Glomerular endothelial cell (primary cell): ENCODE results near the gene VCAN. TPM values are rescaled to one million over a fixed set of nuclear protein-coding genes. Genes with fewer than 3 reads are reported as not detected.

ENCODE experiments used
- DNase-seq: peaks from one replicate; pipeline ENCODE4 v3.0.0-alpha.2; 2011; ENCODE audit warnings: low read depth, low spot score; ENCODE audit errors: extremely low read depth
- total RNA-seq: library from RNA; depleted of rRNA; stranded (reverse); fragments of >200 nt; gene quantifications from 2 replicates; pipeline ENCODE4 v1.2.3, GENCODE V29; 2015

The VCAN gene
- total RNA-seq, 1 donor from 2014 or later, result 70.5 TPM

- DNase-seq, result no peak
Measured at GRCh38 chr5:83494087-83494620, 22.6 kb downstream of the VCAN start.

DNA sequence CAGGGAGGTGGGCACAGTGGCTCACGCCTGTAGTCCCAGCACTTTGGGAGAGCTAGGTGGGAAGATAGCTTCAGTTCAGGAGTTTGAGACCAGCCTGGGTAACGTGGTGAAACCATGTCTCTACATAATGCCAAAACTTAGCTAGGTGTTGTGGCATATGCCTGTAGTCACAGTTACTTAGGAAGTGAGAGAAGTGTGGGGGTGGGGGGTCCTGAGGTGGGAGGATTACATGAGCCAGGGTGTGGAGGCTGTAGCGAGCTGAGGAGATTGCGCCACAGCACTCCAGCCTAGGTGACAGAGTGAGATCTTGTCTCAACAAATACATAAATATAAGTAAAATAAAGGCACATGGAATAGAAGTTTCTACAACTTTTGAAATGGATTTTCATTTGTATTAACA lies 23.1 kb downstream of the VCAN start:
- DNase-seq, result no peak

- no peak for DNase-seq
Measured at GRCh38 chr5:83496626-83497025, 25.1 kb downstream of the VCAN start.

GRCh38 chr5:83498585-83498984 lies 27.0 kb downstream of the VCAN start:
- DNase-seq, result no peak

GRCh38 chr5:83503662-83504061 lies 32.1 kb downstream of the VCAN start:
- DNase-seq, result no peak

GRCh38 chr5:83507431-83507830 lies 35.9 kb downstream of the VCAN start:
- no peak for DNase-seq

GRCh38 chr5:83509540-83509939 lies 38.0 kb downstream of the VCAN start:
- DNase-seq, result peak; percentile 64

DNA sequence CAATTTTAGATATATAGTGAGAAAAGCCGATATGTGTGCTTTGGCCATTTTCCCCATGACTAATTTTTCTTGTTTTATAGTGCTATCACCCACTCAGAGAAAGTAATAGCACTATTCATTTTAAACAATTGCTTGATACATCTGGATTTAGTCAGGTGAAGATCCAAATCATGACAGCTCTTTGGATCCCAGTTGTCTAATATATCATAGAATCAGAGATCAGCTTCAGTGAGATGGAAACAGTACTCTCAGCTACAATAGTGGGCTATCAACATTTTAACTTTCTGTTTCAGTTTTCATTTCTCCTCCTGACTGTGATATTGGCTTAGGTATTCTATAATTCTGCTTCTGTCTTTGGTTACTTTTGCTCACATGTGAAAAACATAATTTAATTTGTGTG lies 38.7 kb downstream of the VCAN start:
- no peak for DNase-seq

DNA sequence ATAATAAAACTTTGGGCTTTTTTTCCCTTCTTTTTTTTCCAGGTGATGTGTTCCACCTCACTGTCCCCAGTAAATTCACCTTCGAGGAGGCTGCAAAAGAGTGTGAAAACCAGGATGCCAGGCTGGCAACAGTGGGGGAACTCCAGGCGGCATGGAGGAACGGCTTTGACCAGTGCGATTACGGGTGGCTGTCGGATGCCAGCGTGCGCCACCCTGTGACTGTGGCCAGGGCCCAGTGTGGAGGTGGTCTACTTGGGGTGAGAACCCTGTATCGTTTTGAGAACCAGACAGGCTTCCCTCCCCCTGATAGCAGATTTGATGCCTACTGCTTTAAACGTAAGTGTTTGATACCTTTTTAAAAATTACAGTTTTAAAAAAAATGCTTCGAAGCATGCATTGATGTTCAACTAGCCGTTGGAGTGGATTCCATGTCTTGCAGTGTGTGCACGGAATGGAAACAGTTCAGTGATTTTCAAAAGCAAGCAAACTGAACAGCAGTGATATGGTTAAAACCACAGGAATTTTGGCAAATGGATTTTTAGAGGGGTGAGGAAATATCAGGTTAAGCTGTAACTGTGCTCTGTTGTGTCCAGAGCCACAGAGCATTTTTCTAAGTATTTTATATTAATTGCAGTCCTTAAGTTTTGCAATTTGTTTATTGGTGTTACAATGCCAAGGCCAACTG lies 40.7 kb downstream of the VCAN start:
- no peak for DNase-seq

DNA sequence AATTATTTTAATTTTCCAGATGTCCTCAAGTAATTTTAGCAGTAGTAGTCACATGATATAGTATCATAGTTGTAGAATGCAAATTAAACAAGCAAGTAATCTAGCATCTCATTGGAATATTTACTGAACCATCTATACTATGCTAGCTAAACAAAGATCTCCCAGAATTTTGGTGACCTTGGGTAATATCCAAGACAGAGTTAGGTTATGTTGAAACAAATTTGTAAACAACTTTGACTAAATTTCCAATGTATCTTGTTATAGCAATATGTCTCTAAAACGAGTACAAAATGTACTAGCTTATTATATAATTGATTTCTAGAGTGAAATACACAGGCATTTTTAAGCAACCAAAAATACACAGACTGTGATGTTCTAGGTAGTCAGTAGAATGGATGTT lies 41.5 kb downstream of the VCAN start:
- no peak for DNase-seq

DNA sequence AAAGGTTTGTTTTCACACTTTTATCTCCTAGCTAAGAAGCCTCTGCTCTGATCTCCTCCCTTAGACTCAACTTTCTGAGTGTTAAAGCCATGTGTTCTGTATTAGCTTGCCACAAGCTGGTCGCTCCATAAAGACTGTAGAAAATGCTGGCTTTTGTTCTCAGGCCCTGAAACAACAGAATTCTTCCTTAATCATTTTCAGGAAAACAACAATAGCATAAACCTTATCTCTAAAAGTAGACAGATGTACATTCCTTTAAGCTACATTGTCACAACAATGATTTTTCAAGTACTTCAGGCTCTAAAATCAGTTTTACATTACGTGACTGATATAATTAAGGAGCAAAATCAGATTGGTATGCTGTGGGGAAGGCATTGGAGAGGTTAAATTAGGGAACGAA lies 41.9 kb downstream of the VCAN start:
- DNase-seq, result no peak

- DNase-seq, result no peak
Measured at GRCh38 chr5:83516377-83516776, 44.8 kb downstream of the VCAN start.

- no peak for DNase-seq
Measured at GRCh38 chr5:83517072-83517687, 45.6 kb downstream of the VCAN start.

DNA sequence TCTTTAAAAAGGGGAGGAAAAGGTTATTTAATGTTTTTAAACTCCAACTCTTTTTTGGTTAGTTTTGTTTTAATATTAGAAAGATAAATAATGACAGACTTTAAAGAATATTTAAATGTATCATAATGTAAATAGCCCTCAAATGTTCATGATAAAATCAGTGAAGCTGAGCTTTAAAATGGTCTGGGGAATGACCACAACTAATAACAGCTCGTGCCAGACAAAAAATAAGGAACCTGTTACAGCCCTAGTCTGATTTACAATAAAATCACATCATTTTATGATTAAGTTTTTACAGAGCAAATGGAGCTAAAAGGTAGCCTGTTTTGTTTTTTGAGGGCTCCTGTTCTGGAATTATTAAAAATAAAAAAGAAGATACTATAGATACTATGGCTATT lies 46.1 kb downstream of the VCAN start:
- DNase-seq, result no peak

DNA sequence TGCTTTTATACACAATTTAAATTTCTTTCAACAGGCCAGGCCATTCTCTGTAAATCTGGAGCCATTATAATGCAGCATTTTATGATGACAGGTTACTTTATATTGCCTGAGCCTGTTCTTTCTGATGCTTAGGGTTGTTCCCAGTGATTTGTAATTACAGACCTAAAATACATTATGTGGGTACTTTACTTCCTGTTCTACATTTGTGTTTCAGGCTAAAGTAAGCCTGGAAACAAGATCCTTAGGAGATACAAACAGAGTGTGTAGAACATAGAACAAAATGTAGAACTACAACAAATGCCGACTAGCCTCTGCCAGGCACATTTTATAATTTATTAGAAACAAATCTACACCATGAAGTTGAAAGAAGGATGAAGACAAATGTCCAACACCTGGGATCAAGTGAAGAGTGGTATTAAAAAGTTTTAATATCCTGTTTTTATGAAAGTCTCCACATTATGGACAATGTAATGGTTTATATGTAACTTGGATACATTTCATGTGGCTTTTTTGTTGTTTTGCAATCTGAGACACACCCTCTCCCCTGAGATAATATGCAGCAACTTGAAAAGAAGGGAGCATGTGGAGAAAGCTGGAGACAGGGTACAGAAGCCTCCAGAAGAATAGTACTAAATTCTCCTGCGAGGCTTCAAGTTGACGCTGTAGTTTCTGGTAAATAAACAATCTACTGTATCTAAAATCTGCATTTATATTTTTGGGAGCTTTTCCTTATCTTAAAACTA lies 46.9 kb downstream of the VCAN start:
- DNase-seq, result no peak

- no peak for DNase-seq
Measured at GRCh38 chr5:83522446-83522845, 50.9 kb downstream of the VCAN start.

GRCh38 chr5:83523929-83524328 lies 52.4 kb downstream of the VCAN start:
- DNase-seq, result no peak

DNA sequence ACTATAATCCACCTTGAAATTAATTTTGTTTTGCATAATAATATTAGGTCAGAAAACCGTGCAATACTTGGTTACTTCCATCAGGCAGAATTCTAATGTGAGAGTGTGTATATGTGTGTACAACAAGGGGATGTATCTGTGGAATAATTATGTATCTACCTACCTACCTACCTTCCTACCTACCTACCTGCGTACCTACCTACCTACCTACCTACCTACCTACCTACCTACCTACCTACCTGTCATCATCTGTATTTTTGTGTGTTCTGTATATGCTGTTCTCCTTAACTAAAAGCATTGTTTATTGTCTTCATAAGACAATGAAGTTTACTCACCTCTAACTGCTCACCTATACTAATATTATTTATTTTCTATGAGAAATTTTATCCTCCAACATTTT lies 52.8 kb downstream of the VCAN start:
- no peak for DNase-seq

DNA sequence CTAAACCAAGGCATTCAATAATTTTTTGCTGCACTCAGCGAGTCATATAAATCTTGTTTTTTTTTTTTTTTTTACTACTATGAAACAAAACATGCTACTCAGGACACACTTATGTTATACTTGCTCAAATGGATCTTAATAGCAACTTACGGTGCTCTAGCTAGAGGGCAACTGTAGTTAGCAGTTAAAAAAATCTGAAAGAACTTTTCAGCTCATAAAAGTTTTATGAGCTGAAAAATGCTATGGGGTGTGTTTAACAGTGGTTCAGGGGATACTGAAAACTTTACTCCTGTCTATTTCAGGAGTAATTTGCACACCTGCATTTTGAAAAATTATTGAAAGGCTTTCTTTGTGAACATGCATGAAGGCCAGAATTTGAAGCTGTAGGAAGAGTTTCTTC lies 53.4 kb downstream of the VCAN start:
- no peak for DNase-seq

DNA sequence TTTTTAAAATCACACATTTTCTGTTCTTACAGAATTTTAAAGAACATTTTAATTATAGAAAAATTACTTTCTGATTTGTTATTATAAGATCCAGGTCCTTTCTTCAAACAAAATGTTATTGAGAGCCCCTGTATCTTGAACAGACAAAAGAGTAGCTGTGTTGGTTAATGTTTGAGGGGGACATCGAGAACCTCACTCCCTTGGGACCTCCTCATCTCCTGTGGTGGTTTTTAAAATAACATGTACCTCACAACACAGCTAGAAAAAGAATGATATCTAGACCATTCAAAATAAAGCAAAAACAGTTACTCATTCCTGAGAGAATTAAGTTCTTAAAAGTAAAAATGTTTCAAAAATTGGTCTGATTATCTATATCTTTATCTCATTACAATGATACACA lies 54.7 kb downstream of the VCAN start:
- DNase-seq, result no peak

GRCh38 chr5:83527221-83527620 lies 55.7 kb downstream of the VCAN start:
- DNase-seq, result no peak
